Measurements from ENCODE around the gene GPR15LG. TPM values are rescaled to one million over a fixed set of nuclear protein-coding genes. Genes with fewer than 3 reads are reported as not detected.
A peak's percentile ranks its signal among the peaks of the same experiment; 100 is the strongest.

GPR15LG gene
- total and polyA plus RNA-seq, 2 experiments from 2014 or later = not detected

DNA sequence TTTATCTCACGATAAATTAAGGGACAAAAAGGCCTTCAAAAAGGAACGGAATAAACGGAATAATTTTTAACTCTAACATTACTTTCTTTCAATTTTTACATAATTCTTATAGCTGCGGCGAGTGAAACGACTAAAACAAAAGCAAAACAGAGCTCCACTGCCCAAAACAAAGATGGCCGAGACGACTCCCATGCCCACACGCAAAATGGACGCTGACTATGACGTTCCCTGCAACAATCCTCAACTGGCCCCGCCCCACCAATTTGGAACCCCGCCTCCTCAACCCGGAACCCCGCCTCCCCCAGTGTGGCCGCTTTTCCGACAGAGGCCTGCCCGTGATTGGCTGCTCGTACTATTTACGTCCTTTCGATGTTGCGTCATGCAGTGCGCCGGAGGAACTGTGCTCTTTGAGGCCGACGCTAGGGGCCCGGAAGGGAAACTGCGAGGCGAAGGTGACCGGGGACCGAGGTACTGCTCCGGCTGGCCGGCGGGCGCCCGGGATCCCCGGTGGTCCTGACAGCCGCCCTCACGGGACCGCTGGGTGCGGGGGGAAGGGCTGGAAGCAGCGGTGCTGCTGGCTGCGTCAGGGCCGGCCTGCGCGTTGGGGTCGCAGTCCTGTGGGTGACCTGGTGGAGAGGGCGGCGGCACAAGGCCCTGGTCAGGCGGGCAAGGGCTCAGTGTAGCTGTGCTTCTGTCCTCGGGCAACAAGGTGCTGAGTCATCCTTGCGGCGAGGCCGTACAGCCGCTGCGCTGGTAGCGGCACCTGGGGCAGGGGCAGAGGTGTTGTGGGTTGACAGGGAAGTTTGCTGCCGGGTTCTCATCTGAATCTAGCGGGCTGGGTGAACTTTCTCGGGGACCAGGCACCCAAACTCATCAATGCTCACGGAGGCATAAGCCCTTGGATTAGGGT lies 34.2 kb upstream of the GPR15LG start, which contains the start of gene GHITM (continued):
- no peak for TF ChIP-seq ZNF331 (CRISPR knock-in tag; IDR thresholded peaks at IDR 0.05; ENCODE audit: low read depth)

DNA sequence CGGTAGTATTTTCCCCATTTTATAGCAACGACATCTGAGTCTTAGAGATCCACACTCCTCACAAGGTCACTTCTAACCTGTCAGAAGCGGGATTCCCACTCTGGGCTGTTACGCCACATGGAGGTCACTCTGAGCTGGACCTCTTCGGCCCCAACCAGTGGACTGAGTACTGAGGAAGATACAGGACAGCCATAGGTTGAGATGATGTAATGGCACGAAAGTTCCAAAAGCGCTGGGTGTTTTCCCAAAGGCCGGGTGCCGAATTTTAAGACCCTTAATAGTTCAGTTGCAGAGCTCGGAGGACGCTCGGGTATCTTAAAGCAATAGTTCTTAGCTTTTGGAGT lies 33.6 kb upstream of the GPR15LG start:
- peaks cover 24% of the 10 kb centered on the region for H3K79me2 ChIP-seq (replicated peaks; ENCODE audit: insufficient read depth)
- no peaks in the 10 kb centered on the region for H4K20me1 ChIP-seq (replicated peaks; ENCODE audit: insufficient read depth)
- Mint-ChIP-seq H3K9me3 (no peaks in the 10 kb centered on the region), H3K36me3 (ENCODE audit: low read depth) (peaks cover 27% of the 10 kb centered on the region), H3K4me3 (peak overlapping the region; percentile 99), H3K27me3 (ENCODE audit: insufficient read depth, low read depth, poor library complexity) (peaks cover 7% of the 10 kb centered on the region), H3K4me1 (peaks cover 19% of the 10 kb centered on the region; the same call in 2 of the 3 replicates), H3K27ac (peak overlapping the region; percentile 99)
- peak overlapping the region; percentile 89 for H3K4me3 ChIP-seq
- no peaks in the 10 kb centered on the region for H3K27me3 ChIP-seq (ENCODE audit: insufficient read depth)
- H3K36me3 ChIP-seq (ENCODE audit: insufficient read depth) = peaks cover 15% of the 10 kb centered on the region
- DNase-seq (ENCODE audit: low spot score) = no peak
- H3K4me1 ChIP-seq (ENCODE audit: insufficient read depth) = peaks cover 5% of the 10 kb centered on the region
- peak; percentile 14 for ATAC-seq
- H3F3A ChIP-seq (replicated peaks; ENCODE audit: low read depth) = no peaks in the 10 kb centered on the region
- peak overlapping the region; percentile 76 for H3K27ac ChIP-seq (ENCODE audit: low read depth)
- no peaks in the 10 kb centered on the region for H3K9me2 ChIP-seq (ENCODE audit: insufficient read depth)
- peak overlapping the region; percentile 94 for H3K4me2 ChIP-seq
- H2AFZ ChIP-seq = no peak overlapping the region
- no peak for TF ChIP-seq JUNB (IDR thresholded peaks at IDR 0.05; ENCODE audit: unreplicated experiment)
- no peak for TF ChIP-seq ZNF331 (CRISPR knock-in tag; IDR thresholded peaks at IDR 0.05; ENCODE audit: low read depth)
- no peak for TF ChIP-seq NANOG (IDR thresholded peaks at IDR 0.05; ENCODE audit: borderline replicate concordance)
- no peak for TF ChIP-seq CREB1 (CRISPR knock-in tag; IDR thresholded peaks at IDR 0.05; ENCODE audit: low read depth)
- TF ChIP-seq, protein P1, sequence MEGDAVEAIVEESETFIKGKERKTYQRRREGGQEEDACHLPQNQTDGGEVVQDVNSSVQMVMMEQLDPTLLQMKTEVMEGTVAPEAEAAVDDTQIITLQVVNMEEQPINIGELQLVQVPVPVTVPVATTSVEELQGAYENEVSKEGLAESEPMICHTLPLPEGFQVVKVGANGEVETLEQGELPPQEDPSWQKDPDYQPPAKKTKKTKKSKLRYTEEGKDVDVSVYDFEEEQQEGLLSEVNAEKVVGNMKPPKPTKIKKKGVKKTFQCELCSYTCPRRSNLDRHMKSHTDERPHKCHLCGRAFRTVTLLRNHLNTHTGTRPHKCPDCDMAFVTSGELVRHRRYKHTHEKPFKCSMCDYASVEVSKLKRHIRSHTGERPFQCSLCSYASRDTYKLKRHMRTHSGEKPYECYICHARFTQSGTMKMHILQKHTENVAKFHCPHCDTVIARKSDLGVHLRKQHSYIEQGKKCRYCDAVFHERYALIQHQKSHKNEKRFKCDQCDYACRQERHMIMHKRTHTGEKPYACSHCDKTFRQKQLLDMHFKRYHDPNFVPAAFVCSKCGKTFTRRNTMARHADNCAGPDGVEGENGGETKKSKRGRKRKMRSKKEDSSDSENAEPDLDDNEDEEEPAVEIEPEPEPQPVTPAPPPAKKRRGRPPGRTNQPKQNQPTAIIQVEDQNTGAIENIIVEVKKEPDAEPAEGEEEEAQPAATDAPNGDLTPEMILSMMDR (conservative IDR thresholded peaks at IDR 0.05; ENCODE audit: low read depth in 2 of 2) = no peak
- no peak for TF ChIP-seq STAT1 (IDR thresholded peaks at IDR 0.05; ENCODE audit: unreplicated experiment)
- TF ChIP-seq POLR2AphosphoS5 (IDR thresholded peaks at IDR 0.05; ENCODE audit: low read depth) = no peak
- no peak for TF ChIP-seq EZH2 (IDR thresholded peaks at IDR 0.05; ENCODE audit: low read depth, unreplicated experiment)
- no peak for TF ChIP-seq EZH2phosphoT487 (IDR thresholded peaks at IDR 0.05; ENCODE audit: unreplicated experiment)
- TF ChIP-seq, protein P2, sequence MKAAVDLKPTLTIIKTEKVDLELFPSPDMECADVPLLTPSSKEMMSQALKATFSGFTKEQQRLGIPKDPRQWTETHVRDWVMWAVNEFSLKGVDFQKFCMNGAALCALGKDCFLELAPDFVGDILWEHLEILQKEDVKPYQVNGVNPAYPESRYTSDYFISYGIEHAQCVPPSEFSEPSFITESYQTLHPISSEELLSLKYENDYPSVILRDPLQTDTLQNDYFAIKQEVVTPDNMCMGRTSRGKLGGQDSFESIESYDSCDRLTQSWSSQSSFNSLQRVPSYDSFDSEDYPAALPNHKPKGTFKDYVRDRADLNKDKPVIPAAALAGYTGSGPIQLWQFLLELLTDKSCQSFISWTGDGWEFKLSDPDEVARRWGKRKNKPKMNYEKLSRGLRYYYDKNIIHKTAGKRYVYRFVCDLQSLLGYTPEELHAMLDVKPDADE (IDR thresholded peaks at IDR 0.05) = no peak
- TF ChIP-seq, protein P3, sequence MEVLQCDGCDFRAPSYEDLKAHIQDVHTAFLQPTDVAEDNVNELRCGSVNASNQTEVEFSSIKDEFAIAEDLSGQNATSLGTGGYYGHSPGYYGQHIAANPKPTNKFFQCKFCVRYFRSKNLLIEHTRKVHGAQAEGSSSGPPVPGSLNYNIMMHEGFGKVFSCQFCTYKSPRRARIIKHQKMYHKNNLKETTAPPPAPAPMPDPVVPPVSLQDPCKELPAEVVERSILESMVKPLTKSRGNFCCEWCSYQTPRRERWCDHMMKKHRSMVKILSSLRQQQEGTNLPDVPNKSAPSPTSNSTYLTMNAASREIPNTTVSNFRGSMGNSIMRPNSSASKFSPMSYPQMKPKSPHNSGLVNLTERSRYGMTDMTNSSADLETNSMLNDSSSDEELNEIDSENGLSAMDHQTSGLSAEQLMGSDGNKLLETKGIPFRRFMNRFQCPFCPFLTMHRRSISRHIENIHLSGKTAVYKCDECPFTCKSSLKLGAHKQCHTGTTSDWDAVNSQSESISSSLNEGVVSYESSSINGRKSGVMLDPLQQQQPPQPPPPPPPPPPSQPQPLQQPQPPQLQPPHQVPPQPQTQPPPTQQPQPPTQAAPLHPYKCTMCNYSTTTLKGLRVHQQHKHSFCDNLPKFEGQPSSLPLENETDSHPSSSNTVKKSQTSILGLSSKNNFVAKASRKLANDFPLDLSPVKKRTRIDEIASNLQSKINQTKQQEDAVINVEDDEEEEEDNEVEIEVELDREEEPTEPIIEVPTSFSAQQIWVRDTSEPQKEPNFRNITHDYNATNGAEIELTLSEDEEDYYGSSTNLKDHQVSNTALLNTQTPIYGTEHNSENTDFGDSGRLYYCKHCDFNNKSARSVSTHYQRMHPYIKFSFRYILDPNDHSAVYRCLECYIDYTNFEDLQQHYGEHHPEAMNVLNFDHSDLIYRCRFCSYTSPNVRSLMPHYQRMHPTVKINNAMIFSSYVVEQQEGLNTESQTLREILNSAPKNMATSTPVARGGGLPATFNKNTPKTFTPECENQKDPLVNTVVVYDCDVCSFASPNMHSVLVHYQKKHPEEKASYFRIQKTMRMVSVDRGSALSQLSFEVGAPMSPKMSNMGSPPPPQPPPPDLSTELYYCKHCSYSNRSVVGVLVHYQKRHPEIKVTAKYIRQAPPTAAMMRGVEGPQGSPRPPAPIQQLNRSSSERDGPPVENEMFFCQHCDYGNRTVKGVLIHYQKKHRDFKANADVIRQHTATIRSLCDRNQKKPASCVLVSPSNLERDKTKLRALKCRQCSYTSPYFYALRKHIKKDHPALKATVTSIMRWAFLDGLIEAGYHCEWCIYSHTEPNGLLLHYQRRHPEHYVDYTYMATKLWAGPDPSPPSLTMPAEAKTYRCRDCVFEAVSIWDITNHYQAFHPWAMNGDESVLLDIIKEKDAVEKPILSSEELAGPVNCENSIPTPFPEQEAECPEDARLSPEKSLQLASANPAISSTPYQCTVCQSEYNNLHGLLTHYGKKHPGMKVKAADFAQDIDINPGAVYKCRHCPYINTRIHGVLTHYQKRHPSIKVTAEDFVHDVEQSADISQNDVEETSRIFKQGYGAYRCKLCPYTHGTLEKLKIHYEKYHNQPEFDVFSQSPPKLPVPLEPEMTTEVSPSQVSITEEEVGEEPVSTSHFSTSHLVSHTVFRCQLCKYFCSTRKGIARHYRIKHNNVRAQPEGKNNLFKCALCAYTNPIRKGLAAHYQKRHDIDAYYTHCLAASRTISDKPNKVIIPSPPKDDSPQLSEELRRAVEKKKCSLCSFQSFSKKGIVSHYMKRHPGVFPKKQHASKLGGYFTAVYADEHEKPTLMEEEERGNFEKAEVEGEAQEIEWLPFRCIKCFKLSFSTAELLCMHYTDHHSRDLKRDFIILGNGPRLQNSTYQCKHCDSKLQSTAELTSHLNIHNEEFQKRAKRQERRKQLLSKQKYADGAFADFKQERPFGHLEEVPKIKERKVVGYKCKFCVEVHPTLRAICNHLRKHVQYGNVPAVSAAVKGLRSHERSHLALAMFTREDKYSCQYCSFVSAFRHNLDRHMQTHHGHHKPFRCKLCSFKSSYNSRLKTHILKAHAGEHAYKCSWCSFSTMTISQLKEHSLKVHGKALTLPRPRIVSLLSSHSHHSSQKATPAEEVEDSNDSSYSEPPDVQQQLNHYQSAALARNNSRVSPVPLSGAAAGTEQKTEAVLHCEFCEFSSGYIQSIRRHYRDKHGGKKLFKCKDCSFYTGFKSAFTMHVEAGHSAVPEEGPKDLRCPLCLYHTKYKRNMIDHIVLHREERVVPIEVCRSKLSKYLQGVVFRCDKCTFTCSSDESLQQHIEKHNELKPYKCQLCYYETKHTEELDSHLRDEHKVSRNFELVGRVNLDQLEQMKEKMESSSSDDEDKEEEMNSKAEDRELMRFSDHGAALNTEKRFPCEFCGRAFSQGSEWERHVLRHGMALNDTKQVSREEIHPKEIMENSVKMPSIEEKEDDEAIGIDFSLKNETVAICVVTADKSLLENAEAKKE (CRISPR knock-in tag; IDR thresholded peaks at IDR 0.05) = no peak
- TF ChIP-seq, protein P4, sequence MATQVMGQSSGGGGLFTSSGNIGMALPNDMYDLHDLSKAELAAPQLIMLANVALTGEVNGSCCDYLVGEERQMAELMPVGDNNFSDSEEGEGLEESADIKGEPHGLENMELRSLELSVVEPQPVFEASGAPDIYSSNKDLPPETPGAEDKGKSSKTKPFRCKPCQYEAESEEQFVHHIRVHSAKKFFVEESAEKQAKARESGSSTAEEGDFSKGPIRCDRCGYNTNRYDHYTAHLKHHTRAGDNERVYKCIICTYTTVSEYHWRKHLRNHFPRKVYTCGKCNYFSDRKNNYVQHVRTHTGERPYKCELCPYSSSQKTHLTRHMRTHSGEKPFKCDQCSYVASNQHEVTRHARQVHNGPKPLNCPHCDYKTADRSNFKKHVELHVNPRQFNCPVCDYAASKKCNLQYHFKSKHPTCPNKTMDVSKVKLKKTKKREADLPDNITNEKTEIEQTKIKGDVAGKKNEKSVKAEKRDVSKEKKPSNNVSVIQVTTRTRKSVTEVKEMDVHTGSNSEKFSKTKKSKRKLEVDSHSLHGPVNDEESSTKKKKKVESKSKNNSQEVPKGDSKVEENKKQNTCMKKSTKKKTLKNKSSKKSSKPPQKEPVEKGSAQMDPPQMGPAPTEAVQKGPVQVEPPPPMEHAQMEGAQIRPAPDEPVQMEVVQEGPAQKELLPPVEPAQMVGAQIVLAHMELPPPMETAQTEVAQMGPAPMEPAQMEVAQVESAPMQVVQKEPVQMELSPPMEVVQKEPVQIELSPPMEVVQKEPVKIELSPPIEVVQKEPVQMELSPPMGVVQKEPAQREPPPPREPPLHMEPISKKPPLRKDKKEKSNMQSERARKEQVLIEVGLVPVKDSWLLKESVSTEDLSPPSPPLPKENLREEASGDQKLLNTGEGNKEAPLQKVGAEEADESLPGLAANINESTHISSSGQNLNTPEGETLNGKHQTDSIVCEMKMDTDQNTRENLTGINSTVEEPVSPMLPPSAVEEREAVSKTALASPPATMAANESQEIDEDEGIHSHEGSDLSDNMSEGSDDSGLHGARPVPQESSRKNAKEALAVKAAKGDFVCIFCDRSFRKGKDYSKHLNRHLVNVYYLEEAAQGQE (IDR thresholded peaks at IDR 0.05; ENCODE audit: unreplicated experiment) = no peak
